ENCODE results near the gene TTC23L.

TTC23L gene

GRCh38 chr5:34924462-34924765 lies 85.5 kb downstream of the TTC23L start:
- DNase-seq: no peak

GRCh38 chr5:34926318-34926888 lies 87.4 kb downstream of the TTC23L start:
- DNase-seq: no peak

GRCh38 chr5:34927785-34928184 lies 88.8 kb downstream of the TTC23L start:
- DNase-seq: no peak

GRCh38 chr5:34928267-34928666 lies 89.3 kb downstream of the TTC23L start:
- no peak for DNase-seq

- peak; percentile 97 for DNase-seq
These were observed 90.3 kb downstream of the TTC23L start, which contains the start of gene DNAJC21 for GRCh38 chr5:34929134-34929719. Gene DNAJC21 (plus strand): TSS chr5:34929559. CDS start chr5:34929820, 261 bp downstream.

GRCh38 chr5:34929720-34930461 lies 90.9 kb downstream of the TTC23L start:
- DNase-seq: peak; percentile 49

GRCh38 chr5:34930462-34930844 lies 91.5 kb downstream of the TTC23L start:
- DNase-seq: no peak

- DNase-seq: no peak
These were observed 91.9 kb downstream of the TTC23L start for GRCh38 chr5:34930870-34931269.

GRCh38 chr5:34932947-34933346 lies 94.0 kb downstream of the TTC23L start:
- DNase-seq: no peak

- no peak for DNase-seq
These were observed 103.0 kb downstream of the TTC23L start for GRCh38 chr5:34941936-34942335.

- no peak for DNase-seq
These were observed 105.1 kb downstream of the TTC23L start for GRCh38 chr5:34944044-34944443.

- no peak for DNase-seq
These were observed 105.6 kb downstream of the TTC23L start for GRCh38 chr5:34944460-34945047.

Data from activated T-cell treated with anti-CD3 and anti-CD28 coated beads for 4 hours (primary cell).